SK-N-SH (cell line): ENCODE measurements around the gene LAPTM5.

Source experiments
- CTCF ChIP-seq: fragments of 200-600 bp; sonication (generic); IDR thresholded peaks from 2 replicates; pipeline ENCODE4 v1.6.1; 2017; ENCODE audit warnings: antibody characterized with exemption, mild to moderate bottlenecking, moderate library complexity
- EP300 ChIP-seq, 2 experiments: IDR thresholded peaks; 2 replicates each; pipeline versions ENCODE4 v1.4.0 to v1.6.1; 2012; ENCODE audit warnings: borderline replicate concordance in 1 of 2, low read depth in 1 of 2, low read length in 1 of 2
- EZH2phosphoT487 ChIP-seq: fragments of 200-600 bp; sonication (generic); IDR thresholded peaks from 2 replicates; pipeline ENCODE4 v1.6.1; 2017; ENCODE audit warnings: low read depth, mixed run types, mild to moderate bottlenecking, antibody characterized with exemption, moderate library complexity, borderline replicate concordance
- FOXM1 ChIP-seq: IDR thresholded peaks from 2 replicates; pipeline ENCODE4 v1.4.0; 2012; ENCODE audit warnings: low read depth, mild to moderate bottlenecking
- GABPA ChIP-seq: IDR thresholded peaks from 2 replicates; pipeline ENCODE4 v1.4.0; 2012; ENCODE audit warnings: low read depth, mild to moderate bottlenecking
- JUND ChIP-seq: IDR thresholded peaks from 2 replicates; pipeline ENCODE4 v1.4.0; 2012
- PBX3 ChIP-seq: IDR thresholded peaks from 2 replicates; pipeline ENCODE4; 2012
- POLR2AphosphoS5 ChIP-seq: IDR thresholded peaks from 2 replicates; pipeline ENCODE4 v1.6.1; 2012; ENCODE audit warnings: low read depth, low read length
- RFX5 ChIP-seq: IDR thresholded peaks from 2 replicates; pipeline ENCODE4 v1.6.1; 2012; ENCODE audit warnings: mild to moderate bottlenecking, improper control_type of control experiment, low read length
- SIN3A ChIP-seq: IDR thresholded peaks from 2 replicates; pipeline ENCODE4 v1.6.1; 2012; ENCODE audit warnings: low read depth, mild to moderate bottlenecking, low read length, moderate library complexity, borderline replicate concordance
- TAF1 ChIP-seq: IDR thresholded peaks from 2 replicates; pipeline ENCODE4 v1.6.1; 2012; ENCODE audit warnings: low read depth, mild to moderate bottlenecking, low read length, moderate library complexity, borderline replicate concordance
- TCF12 ChIP-seq: IDR thresholded peaks from 2 replicates; pipeline ENCODE4 v1.4.0; 2012
- TF ChIP-seq, protein P1 (sequence below): IDR thresholded peaks from 2 replicates; pipeline ENCODE4 v1.4.0; 2012; ENCODE audit warnings: low read depth
- TF ChIP-seq, protein P2 (sequence below): IDR thresholded peaks from 2 replicates; pipeline ENCODE4 v1.6.1; 2012; ENCODE audit warnings: mild to moderate bottlenecking, low read depth, low read length, moderate library complexity

DNA sequence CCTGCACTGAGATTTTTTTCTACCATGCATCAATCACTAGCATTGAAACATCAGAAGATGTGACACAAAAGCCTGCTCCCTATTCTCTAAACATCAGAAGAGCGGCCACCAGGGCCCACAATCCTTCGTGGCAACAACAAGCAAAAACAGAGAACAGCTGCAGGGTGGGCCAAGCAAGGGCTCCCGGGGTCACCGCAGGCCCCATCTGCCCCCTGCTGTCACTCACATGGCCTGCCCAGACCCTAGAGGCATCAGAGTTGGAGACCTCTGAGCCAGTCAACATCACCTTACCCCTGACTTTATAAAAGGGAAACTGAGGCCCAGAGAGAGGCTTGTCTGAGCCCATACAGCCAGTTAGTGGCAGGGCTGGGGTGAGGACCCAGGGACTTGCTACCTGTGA is 1.8 kb downstream of the LAPTM5 start:
- TF ChIP-seq SIN3A: no peak
- TF ChIP-seq CTCF: no peak
- no peak for TF ChIP-seq GABPA
- no peak for TF ChIP-seq FOXM1
- TF ChIP-seq TAF1: no peak
- TF ChIP-seq POLR2AphosphoS5: no peak
- TF ChIP-seq, protein P1, sequence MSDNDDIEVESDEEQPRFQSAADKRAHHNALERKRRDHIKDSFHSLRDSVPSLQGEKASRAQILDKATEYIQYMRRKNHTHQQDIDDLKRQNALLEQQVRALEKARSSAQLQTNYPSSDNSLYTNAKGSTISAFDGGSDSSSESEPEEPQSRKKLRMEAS: no peak
- TF ChIP-seq JUND: no peak
- TF ChIP-seq TCF12: no peak
- TF ChIP-seq PBX3: no peak
- TF ChIP-seq RFX5: no peak
- TF ChIP-seq EP300 (IDR thresholded peaks at IDR 0.05; ENCODE audit: borderline replicate concordance in 1 of 2, low read depth in 1 of 2, low read length in 1 of 2): no peak
- TF ChIP-seq, protein P2, sequence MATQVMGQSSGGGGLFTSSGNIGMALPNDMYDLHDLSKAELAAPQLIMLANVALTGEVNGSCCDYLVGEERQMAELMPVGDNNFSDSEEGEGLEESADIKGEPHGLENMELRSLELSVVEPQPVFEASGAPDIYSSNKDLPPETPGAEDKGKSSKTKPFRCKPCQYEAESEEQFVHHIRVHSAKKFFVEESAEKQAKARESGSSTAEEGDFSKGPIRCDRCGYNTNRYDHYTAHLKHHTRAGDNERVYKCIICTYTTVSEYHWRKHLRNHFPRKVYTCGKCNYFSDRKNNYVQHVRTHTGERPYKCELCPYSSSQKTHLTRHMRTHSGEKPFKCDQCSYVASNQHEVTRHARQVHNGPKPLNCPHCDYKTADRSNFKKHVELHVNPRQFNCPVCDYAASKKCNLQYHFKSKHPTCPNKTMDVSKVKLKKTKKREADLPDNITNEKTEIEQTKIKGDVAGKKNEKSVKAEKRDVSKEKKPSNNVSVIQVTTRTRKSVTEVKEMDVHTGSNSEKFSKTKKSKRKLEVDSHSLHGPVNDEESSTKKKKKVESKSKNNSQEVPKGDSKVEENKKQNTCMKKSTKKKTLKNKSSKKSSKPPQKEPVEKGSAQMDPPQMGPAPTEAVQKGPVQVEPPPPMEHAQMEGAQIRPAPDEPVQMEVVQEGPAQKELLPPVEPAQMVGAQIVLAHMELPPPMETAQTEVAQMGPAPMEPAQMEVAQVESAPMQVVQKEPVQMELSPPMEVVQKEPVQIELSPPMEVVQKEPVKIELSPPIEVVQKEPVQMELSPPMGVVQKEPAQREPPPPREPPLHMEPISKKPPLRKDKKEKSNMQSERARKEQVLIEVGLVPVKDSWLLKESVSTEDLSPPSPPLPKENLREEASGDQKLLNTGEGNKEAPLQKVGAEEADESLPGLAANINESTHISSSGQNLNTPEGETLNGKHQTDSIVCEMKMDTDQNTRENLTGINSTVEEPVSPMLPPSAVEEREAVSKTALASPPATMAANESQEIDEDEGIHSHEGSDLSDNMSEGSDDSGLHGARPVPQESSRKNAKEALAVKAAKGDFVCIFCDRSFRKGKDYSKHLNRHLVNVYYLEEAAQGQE: no peak
- no peak for TF ChIP-seq EZH2phosphoT487
